Naive thymus-derived CD8-positive, alpha-beta T cell (primary cell): ENCODE results near the gene ABCA9. TPM values are rescaled to one million over a fixed set of nuclear protein-coding genes. Genes with fewer than 3 reads are reported as not detected.
A peak's percentile ranks its signal among the peaks of the same experiment; 100 is the strongest.
"Not testable (repeated sequence)": the region's sequence is repeated elsewhere in the genome, so short reads cannot be mapped to it uniquely, and the experiment has no call there.

ENCODE experiments used
- ATAC-seq, 2 donors: fragments of 150-1000 bp; cut with Tn5 transposase in 1 of 2; sonication (Bioruptor Pico), chemical (Tn5 transposase) in 1 of 2; 1 replicate in 1 of 2; 2 replicates in 1 of 2; pipeline ENCODE4 v1.10.0; 2021; ENCODE audit warnings: mild to moderate bottlenecking in 2 of 2, moderate library complexity in 2 of 2
- POLR2A ChIA-PET: fragments of 350-600 bp; sonication (Branson Sonifier 250); formaldehyde crosslinking; loops from one replicate; lab custom pipeline; 2021; ENCODE audit warnings: antibody characterized with exemption; lab: Charles Lee
- DNase-seq, 10 donors: peaks; one replicate each; pipeline versions ENCODE4 v3.0.0 to v3.0.0-alpha.2; 2020 to 2022
- H3K27ac Mint-ChIP-seq, 10 donors: one replicate each; pipeline ENCODE4 v1.8.0; 2020 to 2022; ENCODE audit warnings: mild to moderate bottlenecking in 10 of 10, mixed read lengths in 10 of 10, moderate library complexity in 4 of 10, inconsistent platforms in 1 of 10
- H3K27me3 Mint-ChIP-seq, 5 donors: one replicate each; pipeline ENCODE4 v1.8.0; 2021 to 2022; ENCODE audit warnings: mixed read lengths in 5 of 5
- H3K36me3 Mint-ChIP-seq, 3 donors: one replicate each; pipeline ENCODE4 v1.8.0; 2020 to 2022; ENCODE audit warnings: mixed read lengths in 3 of 3, mild to moderate bottlenecking in 2 of 3, inconsistent platforms in 1 of 3
- H3K4me1 Mint-ChIP-seq, 4 donors: one replicate each; pipeline ENCODE4 v1.8.0; 2021 to 2022; ENCODE audit warnings: mixed read lengths in 4 of 4
- H3K4me3 Mint-ChIP-seq, 10 donors: one replicate each; pipeline ENCODE4 v1.8.0; 2020 to 2022; ENCODE audit warnings: mild to moderate bottlenecking in 10 of 10, mixed read lengths in 10 of 10, moderate library complexity in 6 of 10, inconsistent platforms in 1 of 10
- H3K9me3 Mint-ChIP-seq, 9 donors: one replicate each; pipeline ENCODE4 v1.8.0; 2020 to 2022; ENCODE audit warnings: mixed read lengths in 9 of 9, mild to moderate bottlenecking in 3 of 9, inconsistent platforms in 1 of 9, moderate library complexity in 1 of 9
- polyA plus RNA-seq, 3 donors: library from polyadenylated mRNA; unstranded; fragments of 300-500 nt; fragmentation: Illumina TruSeq; gene quantifications; one replicate each; pipeline ENCODE4 v1.2.3, GENCODE V29; 2021
- total RNA-seq, 8 experiments: library from RNA in 2 of 8; stranded (reverse) in 2 of 8; gene quantifications; one replicate each; pipeline ENCODE4 v1.2.3 and lab custom pipeline; 2021 to 2026

ABCA9 gene
- total and polyA plus RNA-seq, 5 experiments from 2014 or later, result 0.08 to 0.30 TPM; not detected in 3

DNA sequence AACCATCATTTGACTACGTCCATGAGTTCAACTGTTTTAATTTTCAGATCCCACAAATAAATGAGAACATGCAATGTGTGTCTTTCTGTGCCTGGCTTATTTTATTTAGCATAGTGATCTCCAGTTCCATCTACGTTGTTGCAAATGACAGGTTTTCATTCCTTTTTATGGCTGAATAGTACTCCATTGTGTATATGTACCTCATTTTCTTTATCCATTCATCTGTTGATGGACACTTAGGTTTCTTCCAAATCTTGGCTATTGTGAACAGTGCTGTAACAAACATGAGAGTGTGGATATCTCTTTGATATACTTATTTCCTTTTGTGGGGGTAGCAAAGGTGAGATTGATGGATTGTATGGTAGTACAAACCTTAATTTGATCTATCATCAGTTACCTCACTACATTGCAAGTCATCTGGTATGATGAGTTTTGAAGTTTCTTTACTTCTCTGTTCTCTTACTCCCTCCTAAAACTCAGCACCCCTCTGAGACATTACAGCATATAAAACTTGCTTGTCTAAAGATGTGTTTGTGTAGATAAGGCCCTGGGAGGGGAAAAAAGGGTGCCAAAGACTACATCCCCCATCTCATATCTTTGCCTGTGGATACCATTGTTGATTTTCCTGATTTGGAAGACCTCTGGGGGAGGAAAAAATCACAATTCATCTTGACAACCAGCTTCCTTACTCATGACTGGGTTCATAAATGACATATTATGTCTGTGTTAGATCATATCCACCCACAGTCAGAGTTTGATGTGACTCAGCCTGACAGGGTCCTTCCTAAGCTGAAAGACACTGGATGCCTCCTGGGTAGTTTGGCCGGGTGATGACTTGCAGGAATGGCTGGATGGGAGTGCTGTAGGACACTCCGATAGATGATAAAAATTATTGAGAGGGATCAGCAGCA is 47.6 kb downstream of the ABCA9 start:
- Mint-ChIP-seq H3K4me1 (no peaks in the 10 kb centered on the region), H3K27me3 (peaks cover 0 to 15% (median 0%) of the 10 kb centered on the region in 5 donors), H3K27ac (no peak overlapping the region), H3K36me3 (no peaks in the 10 kb centered on the region), H3K9me3 (peaks cover 0 to 4% (median 0%) of the 10 kb centered on the region in 9 donors), H3K4me3 (no peak overlapping the region)
- DNase-seq, result no peak
- POLR2A ChIA-PET, result no interaction called here
- ATAC-seq, result no peak

DNA sequence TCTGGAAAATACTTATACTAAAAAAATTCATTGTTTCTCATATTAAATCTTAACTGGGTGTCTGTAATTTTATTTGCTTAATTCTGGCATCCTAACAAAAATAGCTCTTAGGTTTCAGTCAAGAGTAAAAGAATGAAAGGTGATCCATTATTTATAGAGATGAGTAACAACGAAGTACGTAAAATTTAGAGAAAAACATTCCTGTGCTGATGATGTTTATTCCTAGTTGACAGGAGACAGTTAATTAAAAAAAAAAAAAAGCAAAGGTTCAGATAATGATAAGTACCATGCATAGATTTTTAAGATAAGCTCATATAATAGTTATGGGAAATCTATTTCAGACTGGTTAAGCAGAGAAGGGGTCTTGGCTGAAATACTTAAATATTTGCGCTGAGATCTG is 50.8 kb downstream of the ABCA9 start:
- no peak overlapping the region for H3K27ac Mint-ChIP-seq
- POLR2A ChIA-PET, result no interaction called here
- peaks cover 2 to 19% (median 5%) of the 10 kb centered on the region in 5 donors for H3K27me3 Mint-ChIP-seq
- peaks cover 0 to 7% (median 0%) of the 10 kb centered on the region in 9 donors for H3K9me3 Mint-ChIP-seq
- ATAC-seq (no peak), DNase-seq (no peak)
- no peak overlapping the region for H3K4me3 Mint-ChIP-seq
- H3K36me3 Mint-ChIP-seq, result peaks cover 0 to 3% (median 0%) of the 10 kb centered on the region in 3 donors
- H3K4me1 Mint-ChIP-seq, result no peaks in the 10 kb centered on the region

- H3K27ac Mint-ChIP-seq, POLR2A ChIA-PET, ATAC-seq, H3K9me3 Mint-ChIP-seq, H3K4me1 Mint-ChIP-seq, H3K36me3 Mint-ChIP-seq, DNase-seq, H3K4me3 Mint-ChIP-seq: not testable (repeated sequence)
- peaks cover 2 to 14% (median 5%) of the 10 kb centered on the region in 5 donors for H3K27me3 Mint-ChIP-seq
Observed at GRCh38 chr17:69004759-69005158, 56.0 kb downstream of the ABCA9 start.

GRCh38 chr17:68999743-69000142 is 61.0 kb downstream of the ABCA9 start:
- H3K4me3 Mint-ChIP-seq, POLR2A ChIA-PET, H3K36me3 Mint-ChIP-seq, H3K9me3 Mint-ChIP-seq, H3K27ac Mint-ChIP-seq, ATAC-seq, H3K27me3 Mint-ChIP-seq, H3K4me1 Mint-ChIP-seq, DNase-seq: not testable (repeated sequence)

- Mint-ChIP-seq H3K4me1 (no peaks in the 10 kb centered on the region), H3K4me3 (no peak overlapping the region), H3K27ac (no peak overlapping the region), H3K27me3 (no peaks in the 10 kb centered on the region), H3K9me3 (peaks cover 0 to 3% (median 0%) of the 10 kb centered on the region in 9 donors), H3K36me3 (no peaks in the 10 kb centered on the region)
- DNase-seq (no peak), ATAC-seq (no peak)
- POLR2A ChIA-PET, result no interaction called here
Observed at GRCh38 chr17:68993112-68993511, 67.6 kb downstream of the ABCA9 start.

- H3K4me1 Mint-ChIP-seq, result no peaks in the 10 kb centered on the region
- no peaks in the 10 kb centered on the region for H3K27me3 Mint-ChIP-seq
- DNase-seq, result no peak
- no peak overlapping the region for H3K27ac Mint-ChIP-seq
- H3K4me3 Mint-ChIP-seq, result no peak overlapping the region
- POLR2A ChIA-PET, result no interaction called here
- H3K36me3 Mint-ChIP-seq, result no peaks in the 10 kb centered on the region
- ATAC-seq, result no peak
- H3K9me3 Mint-ChIP-seq, result no peaks in the 10 kb centered on the region
Observed at GRCh38 chr17:68987966-68988365, 72.8 kb downstream of the ABCA9 start.

GRCh38 chr17:68981288-68981687 is 79.4 kb downstream of the ABCA9 start:
- H3K27me3 Mint-ChIP-seq, result peaks cover 0 to 3% (median 0%) of the 10 kb centered on the region in 5 donors
- no peak overlapping the region for H3K4me3 Mint-ChIP-seq
- DNase-seq, result no peak
- no peak for ATAC-seq
- H3K4me1 Mint-ChIP-seq, result peaks cover 0 to 5% (median under 1%) of the 10 kb centered on the region in 4 donors
- peaks cover 0 to 3% (median 0%) of the 10 kb centered on the region in 9 donors for H3K9me3 Mint-ChIP-seq
- POLR2A ChIA-PET, result no interaction called here
- H3K27ac Mint-ChIP-seq, result no peak overlapping the region
- H3K36me3 Mint-ChIP-seq, result peaks cover 0 to 8% (median 0%) of the 10 kb centered on the region in 3 donors

GRCh38 chr17:68973098-68973846 is 87.5 kb downstream of the ABCA9 start:
- POLR2A ChIA-PET, result no interaction called here
- ATAC-seq, result no peak
- peaks cover 0 to 6% (median 3%) of the 10 kb centered on the region in 5 donors for H3K27me3 Mint-ChIP-seq
- H3K36me3 Mint-ChIP-seq, result peaks cover 0 to 8% (median 0%) of the 10 kb centered on the region in 3 donors
- peaks cover 0 to 2% (median 0%) of the 10 kb centered on the region in 4 donors for H3K4me1 Mint-ChIP-seq
- H3K4me3 Mint-ChIP-seq, result no peak overlapping the region
- no peak overlapping the region for H3K27ac Mint-ChIP-seq
- H3K9me3 Mint-ChIP-seq, result peaks cover 0 to 9% (median under 1%) of the 10 kb centered on the region in 9 donors
- DNase-seq, result peak in 1 of 10 donors; percentile 4

DNA sequence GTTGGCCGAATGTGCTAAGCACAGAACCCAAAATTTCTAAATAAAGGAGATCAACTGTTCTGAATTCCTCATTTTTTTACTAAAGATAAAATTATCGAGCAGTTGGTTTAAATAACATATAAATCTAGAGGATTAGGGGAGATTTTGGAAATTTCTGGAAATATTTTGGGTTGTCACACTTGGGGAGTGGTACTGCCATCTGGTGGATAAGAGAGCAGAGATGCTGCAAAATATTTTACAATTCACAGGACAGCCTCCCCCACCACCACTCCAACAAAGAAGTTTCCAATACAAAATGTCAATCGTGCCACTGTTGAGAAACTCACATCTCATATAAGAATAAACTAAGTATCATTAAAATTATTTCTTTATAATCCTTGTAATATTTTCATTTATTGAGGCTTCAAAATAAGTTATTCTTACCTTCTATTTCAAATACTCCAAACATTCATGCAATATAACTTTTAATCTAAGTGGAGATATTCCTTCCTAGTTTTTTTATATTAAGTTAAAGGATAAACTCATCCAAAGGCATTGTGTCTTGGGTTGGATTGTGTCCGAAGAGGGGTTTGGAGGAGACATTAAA is 88.5 kb downstream of the ABCA9 start:
- ATAC-seq (no peak), DNase-seq (no peak)
- Mint-ChIP-seq H3K4me3 (no peak overlapping the region), H3K4me1 (peaks cover 0 to 2% (median 0%) of the 10 kb centered on the region in 4 donors), H3K27ac (no peak overlapping the region), H3K36me3 (peaks cover 0 to 6% (median 0%) of the 10 kb centered on the region in 3 donors), H3K9me3 (peaks cover 0 to 11% (median 3%) of the 10 kb centered on the region in 9 donors), H3K27me3 (peaks cover 0 to 6% (median 3%) of the 10 kb centered on the region in 5 donors)
- POLR2A ChIA-PET, result no interaction called here

DNA sequence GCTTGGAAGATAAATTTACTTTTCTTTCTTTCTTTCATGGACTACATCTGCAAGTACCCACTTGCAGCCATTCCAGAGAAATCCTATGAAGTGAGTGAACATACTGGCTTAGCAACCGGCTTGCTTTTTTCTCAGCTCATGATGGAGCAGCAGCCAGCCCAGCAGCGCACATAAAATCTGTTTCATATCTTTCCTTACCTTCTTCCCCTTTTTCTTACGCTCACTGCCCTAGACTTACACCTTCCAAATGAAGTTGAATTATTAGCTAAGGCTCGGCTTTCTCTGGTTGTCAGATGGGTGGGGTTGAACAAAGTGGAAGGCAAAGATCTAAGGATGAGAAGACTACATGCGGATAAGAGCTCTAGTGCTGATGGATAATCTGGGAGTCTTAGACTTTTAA is 91.6 kb downstream of the ABCA9 start:
- no peaks in the 10 kb centered on the region for H3K36me3 Mint-ChIP-seq
- H3K9me3 Mint-ChIP-seq, result peaks cover 0 to 11% (median 2%) of the 10 kb centered on the region in 9 donors
- H3K27me3 Mint-ChIP-seq, result peaks cover 0 to 3% (median 0%) of the 10 kb centered on the region in 5 donors
- no peak overlapping the region for H3K27ac Mint-ChIP-seq
- no peak overlapping the region for H3K4me3 Mint-ChIP-seq
- peaks cover 0 to 2% (median 0%) of the 10 kb centered on the region in 4 donors for H3K4me1 Mint-ChIP-seq
- DNase-seq (no peak), ATAC-seq (no peak)
- POLR2A ChIA-PET, result no interaction called here

DNA sequence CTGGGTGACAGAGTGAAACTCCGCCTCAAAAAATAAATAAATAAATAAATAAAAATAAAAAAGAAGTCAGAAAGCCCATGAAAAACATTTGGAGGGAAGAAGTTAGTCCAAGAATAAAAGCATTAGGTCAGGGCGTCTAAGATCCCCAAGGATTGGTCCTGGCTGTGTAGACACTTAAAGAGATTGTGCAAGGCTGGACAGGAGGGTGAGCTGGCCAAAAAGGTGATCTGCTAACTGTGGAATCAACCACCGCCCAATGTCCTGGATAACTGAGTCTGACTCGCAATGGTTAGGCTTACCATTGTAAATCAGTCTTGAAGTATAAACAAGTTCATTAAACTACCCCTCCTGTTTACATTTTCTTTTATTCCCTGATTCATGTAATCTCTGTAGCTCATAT is 96.8 kb downstream of the ABCA9 start:
- ATAC-seq (no peak), DNase-seq (no peak)
- peaks cover 0 to 5% (median 3%) of the 10 kb centered on the region in 3 donors for H3K36me3 Mint-ChIP-seq
- H3K4me3 Mint-ChIP-seq, result no peak overlapping the region
- H3K27me3 Mint-ChIP-seq, result peaks cover 0 to 6% (median 0%) of the 10 kb centered on the region in 5 donors
- POLR2A ChIA-PET, result no interaction called here
- H3K9me3 Mint-ChIP-seq, result peaks cover 0 to 11% (median 5%) of the 10 kb centered on the region in 9 donors
- no peaks in the 10 kb centered on the region for H3K4me1 Mint-ChIP-seq
- no peak overlapping the region for H3K27ac Mint-ChIP-seq

DNA sequence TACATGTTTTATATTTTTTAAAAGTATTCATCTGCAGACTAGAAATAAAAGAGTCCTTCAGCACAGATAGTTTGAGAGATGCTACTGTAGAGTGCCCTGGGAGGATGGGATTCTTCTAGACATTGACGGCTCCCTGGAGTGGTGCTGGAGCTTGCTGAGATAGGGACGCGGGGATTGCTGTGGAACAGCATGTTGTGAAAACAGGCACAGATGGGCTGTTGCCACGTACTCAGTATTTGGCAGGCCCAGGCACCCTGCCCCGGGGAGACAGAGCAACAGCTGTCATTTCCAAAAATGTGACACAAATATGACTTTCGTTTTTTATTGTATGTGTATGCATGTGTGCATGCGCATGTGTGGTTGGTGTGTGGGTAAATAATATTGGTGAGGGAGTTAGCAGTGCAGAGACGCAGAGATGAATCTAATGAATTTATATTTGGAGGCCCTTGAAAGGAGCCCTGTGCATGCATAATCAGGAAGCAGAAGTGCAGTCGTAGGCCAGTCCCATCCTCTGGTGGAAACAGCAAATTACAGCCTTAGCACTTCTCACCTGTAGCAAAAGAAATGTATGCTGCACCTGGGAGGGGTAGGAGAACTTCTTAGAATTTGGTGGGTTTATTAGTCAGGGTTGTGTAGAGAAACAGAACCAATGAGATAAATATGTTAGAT is 99.4 kb downstream of the ABCA9 start:
- Mint-ChIP-seq H3K4me1 (no peaks in the 10 kb centered on the region), H3K36me3 (peaks cover 0 to 5% (median 3%) of the 10 kb centered on the region in 3 donors), H3K4me3 (no peak overlapping the region), H3K27ac (no peak overlapping the region), H3K9me3 (peaks cover 0 to 9% (median 2%) of the 10 kb centered on the region in 9 donors), H3K27me3 (peaks cover 0 to 6% (median 1%) of the 10 kb centered on the region in 5 donors)
- POLR2A ChIA-PET, result no interaction called here
- DNase-seq, result no peak
- no peak for ATAC-seq
